Breast epithelium (tissue), 3 donors: ENCODE measurements around the gene CRELD1.

Experiments
- POLR2A ChIP-seq: fragments of 450-650 bp; IDR thresholded peaks from one replicate; pipeline ENCODE4 v1.6.1; 2016; ENCODE audit warnings: antibody characterized with exemption, mild to moderate bottlenecking, moderate library complexity
- TF ChIP-seq, protein P1 (sequence below), 3 donors: fragments of 450-650 bp; IDR thresholded peaks; one replicate each; pipeline ENCODE4 v1.5.1; 2016 to 2017; ENCODE audit warnings: antibody characterized with exemption in 3 of 3, mild to moderate bottlenecking in 3 of 3, moderate library complexity in 3 of 3

DNA sequence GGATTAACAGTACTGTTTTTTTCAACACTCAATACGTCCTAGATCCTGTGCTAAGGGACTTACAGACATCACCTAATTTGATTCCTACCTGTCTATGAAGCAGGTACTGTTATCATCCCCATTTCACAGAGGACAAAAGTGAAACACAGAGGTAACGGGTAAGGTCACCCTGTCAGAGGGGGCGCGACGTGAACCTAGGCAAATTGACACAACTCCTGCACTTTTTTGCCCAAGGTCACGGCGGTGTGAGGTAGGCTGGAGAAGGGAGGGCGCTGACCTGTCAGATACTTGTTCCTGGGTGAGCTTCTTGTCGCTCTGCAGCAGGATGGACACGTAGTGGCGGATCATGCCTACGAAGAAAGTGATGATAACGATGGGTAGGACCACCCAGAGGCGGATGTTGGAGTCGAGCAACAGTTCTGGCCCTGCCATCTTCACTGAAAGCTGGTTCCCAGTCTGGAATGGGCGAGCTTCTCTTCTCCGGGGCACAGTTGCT lies 52.6 kb downstream of the CRELD1 start:
- TF ChIP-seq, protein P1, sequence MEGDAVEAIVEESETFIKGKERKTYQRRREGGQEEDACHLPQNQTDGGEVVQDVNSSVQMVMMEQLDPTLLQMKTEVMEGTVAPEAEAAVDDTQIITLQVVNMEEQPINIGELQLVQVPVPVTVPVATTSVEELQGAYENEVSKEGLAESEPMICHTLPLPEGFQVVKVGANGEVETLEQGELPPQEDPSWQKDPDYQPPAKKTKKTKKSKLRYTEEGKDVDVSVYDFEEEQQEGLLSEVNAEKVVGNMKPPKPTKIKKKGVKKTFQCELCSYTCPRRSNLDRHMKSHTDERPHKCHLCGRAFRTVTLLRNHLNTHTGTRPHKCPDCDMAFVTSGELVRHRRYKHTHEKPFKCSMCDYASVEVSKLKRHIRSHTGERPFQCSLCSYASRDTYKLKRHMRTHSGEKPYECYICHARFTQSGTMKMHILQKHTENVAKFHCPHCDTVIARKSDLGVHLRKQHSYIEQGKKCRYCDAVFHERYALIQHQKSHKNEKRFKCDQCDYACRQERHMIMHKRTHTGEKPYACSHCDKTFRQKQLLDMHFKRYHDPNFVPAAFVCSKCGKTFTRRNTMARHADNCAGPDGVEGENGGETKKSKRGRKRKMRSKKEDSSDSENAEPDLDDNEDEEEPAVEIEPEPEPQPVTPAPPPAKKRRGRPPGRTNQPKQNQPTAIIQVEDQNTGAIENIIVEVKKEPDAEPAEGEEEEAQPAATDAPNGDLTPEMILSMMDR (IDR thresholded peaks at IDR 0.05): no peak
- no peak for TF ChIP-seq POLR2A
